A549 (cell line): Measurements from ENCODE around the gene WDR17. TPM values are rescaled to one million over a fixed set of nuclear protein-coding genes. Genes with fewer than 3 reads are reported as not detected.

Source experiments
- ATAC-seq, 2 experiments: fragments of 200-7000 bp in 1 of 2; fragments of >200 bp in 1 of 2; cut with Nextera tagmentation in 1 of 2; cut with Tn5 transposase in 1 of 2; 3 replicates each; pipeline versions ENCODE4 v1.8.0 to v1.9.1; 2018 to 2020; ENCODE audit warnings: mild to moderate bottlenecking in 1 of 2, moderate library complexity in 1 of 2
- CTCF ChIA-PET: fragments of 300-600 bp; sonication (Branson Sonifier 250); formaldehyde crosslinking; extraction: SDS; loops from one replicate; lab custom pipeline; 2021; ENCODE audit warnings: antibody characterized with exemption, inconsistent platforms; lab: Yijun Ruan, JAX
- POLR2A ChIA-PET: fragments of 350-600 bp; formaldehyde crosslinking; extraction: SDS; loops from one replicate; lab custom pipeline; 2021; ENCODE audit warnings: antibody characterized with exemption, inconsistent platforms; lab: Yijun Ruan, JAX
- DNase-seq, 2 experiments: peaks; one replicate each; pipeline versions ENCODE4 v3.0.0 to v3.0.0-alpha.2; 2011 to 2016; ENCODE audit warnings: low read depth in 1 of 2, low spot score in 1 of 2
- FAIRE-seq: peaks from 2 replicates; lab custom pipeline; 2011; peaks lifted over from hg19 to GRCh38; lab: Jason Lieb, UNC
- H3K27ac ChIP-seq, 2 experiments: fragments of >200 bp; sonication (Bioruptor Twin); formaldehyde crosslinking; 3 replicates each; pipeline ENCODE4 v1.5.1; 2016 to 2017
- H3K4me1 ChIP-seq: fragments of >200 bp; sonication (Bioruptor Twin); formaldehyde crosslinking; 3 replicates; pipeline ENCODE4 v1.6.1; 2016
- H3K4me2 ChIP-seq: fragments of >200 bp; sonication (Bioruptor Twin); formaldehyde crosslinking; 3 replicates; pipeline ENCODE4 v1.6.1; 2016
- H3K4me3 ChIP-seq: fragments of >200 bp; sonication (Bioruptor Twin); formaldehyde crosslinking; 3 replicates; pipeline ENCODE4 v1.5.1; 2016
- H3K9me3 ChIP-seq: fragments of >200 bp; sonication (Bioruptor Twin); formaldehyde crosslinking; 3 replicates; pipeline ENCODE4 v1.6.1; 2016
- ATOH8 ChIP-seq: fragments of 250-450 bp; sonication (Bioruptor Pico); IDR thresholded peaks from 2 replicates; pipeline ENCODE4 v1.5.0; 2020; ENCODE audit warnings: low read depth, mild to moderate bottlenecking, moderate library complexity
- BCL3 ChIP-seq: fragments of >200 bp; sonication (Bioruptor Twin); formaldehyde crosslinking; IDR thresholded peaks from 3 replicates; pipeline ENCODE4 v1.6.1; 2016
- CBX8 ChIP-seq: fragments of 200-600 bp; sonication (generic); IDR thresholded peaks from 2 replicates; pipeline ENCODE4 v1.6.1; 2016
- EHF ChIP-seq: fragments of 250-450 bp; sonication (Bioruptor Pico); IDR thresholded peaks from 2 replicates; pipeline ENCODE4 v1.5.0; 2020; ENCODE audit warnings: mild to moderate bottlenecking
- EHMT2 ChIP-seq: fragments of 200-600 bp; sonication (generic); IDR thresholded peaks from 2 replicates; pipeline ENCODE4 v1.6.1; 2016; ENCODE audit warnings: antibody characterized with exemption, low read depth, mild to moderate bottlenecking, moderate library complexity
- ESRRA ChIP-seq: fragments of 150-350 bp; IDR thresholded peaks from 2 replicates; pipeline ENCODE4 v1.6.1; 2014; ENCODE audit warnings: mild to moderate bottlenecking, low read length, borderline replicate concordance
- FOSB ChIP-seq: fragments of 250-450 bp; sonication (Bioruptor Pico); IDR thresholded peaks from 2 replicates; pipeline ENCODE4 v1.5.0; 2020; ENCODE audit warnings: mild to moderate bottlenecking, moderate library complexity
- FOXS1 ChIP-seq: fragments of 250-450 bp; sonication (Bioruptor Pico); IDR thresholded peaks from 2 replicates; pipeline ENCODE4 v1.5.0; 2020; ENCODE audit warnings: mild to moderate bottlenecking, moderate library complexity
- GATA3 ChIP-seq: IDR thresholded peaks from 2 replicates; pipeline ENCODE4 v1.6.1; 2012; ENCODE audit warnings: borderline replicate concordance
- HDAC2 ChIP-seq: fragments of 200-600 bp; sonication (generic); IDR thresholded peaks from 2 replicates; pipeline ENCODE4 v1.6.1; 2016
- HOXB5 ChIP-seq: fragments of 250-450 bp; sonication (Bioruptor Pico); IDR thresholded peaks from 2 replicates; pipeline ENCODE4 v1.5.0; 2020; ENCODE audit warnings: mild to moderate bottlenecking, moderate library complexity
- KDM1A ChIP-seq: fragments of 200-600 bp; sonication (generic); IDR thresholded peaks from 2 replicates; pipeline ENCODE4 v1.6.1; 2016; ENCODE audit warnings: low read depth, mild to moderate bottlenecking
- MAZ ChIP-seq: fragments of 150-350 bp; IDR thresholded peaks from 2 replicates; pipeline ENCODE4 v1.6.1; 2014; ENCODE audit warnings: antibody characterized with exemption, low read depth, low read length, borderline replicate concordance
- POLR2A ChIP-seq: IDR thresholded peaks from 2 replicates; pipeline ENCODE4 v1.6.1; 2012; ENCODE audit warnings: mild to moderate bottlenecking, low read length
- SMC3 ChIP-seq: fragments of >200 bp; sonication (Bioruptor Twin); formaldehyde crosslinking; IDR thresholded peaks from 3 replicates; pipeline ENCODE4 v1.6.1; 2018; ENCODE audit warnings: inconsistent platforms
- SREBF2 ChIP-seq: fragments of 450-650 bp; IDR thresholded peaks from 2 replicates; pipeline ENCODE4 v1.6.1; 2014; ENCODE audit warnings: mild to moderate bottlenecking, moderate library complexity
- TFCP2L1 ChIP-seq: fragments of 250-450 bp; sonication (Bioruptor Pico); IDR thresholded peaks from 2 replicates; pipeline ENCODE4 v1.5.0; 2021; ENCODE audit warnings: mild to moderate bottlenecking
- TP53 ChIP-seq: fragments of 250-450 bp; sonication (Bioruptor Pico); IDR thresholded peaks from 2 replicates; pipeline ENCODE4 v1.5.0; 2021; ENCODE audit warnings: mild to moderate bottlenecking, moderate library complexity
- ZSCAN20 ChIP-seq: fragments of 250-450 bp; sonication (Bioruptor Pico); IDR thresholded peaks from 2 replicates; pipeline ENCODE4 v1.8.0; 2022; ENCODE audit warnings: mild to moderate bottlenecking, moderate library complexity
- WGBS: methylation state at CpG from one replicate; pipeline ENCODE4 v1.1.6; 2017; ENCODE audit errors: missing lambda C conversion rate; 5-methylcytosine and 5-hydroxymethylcytosine counted together
- polyA plus RNA-seq, 4 experiments: library from polyadenylated mRNA; depleted of rRNA in 3 of 4; stranded (reverse); fragments of >200 nt; fragmentation: RNase III in 1 of 4; extraction: RNeasy Plus Mini Kit Qiagen cat#74134 plus additional on column Dnase treatment in 1 of 4; gene quantifications; 2 replicates in 3 of 4; 3 replicates in 1 of 4; pipeline ENCODE4 v1.2.3, GENCODE V29; 2011 to 2017
- TF ChIP-seq, protein P1 (sequence below): IDR thresholded peaks from 2 replicates; pipeline ENCODE4 v1.6.1; 2012
- TF ChIP-seq, protein P2 (sequence below): fragments of >200 bp; sonication (Bioruptor Twin); formaldehyde crosslinking; IDR thresholded peaks from 2 replicates; pipeline ENCODE4 v1.6.1; 2016

WDR17 gene
- polyA plus RNA-seq, 2 of the 4 experiments (the other 2 are of a cell fraction) = 2.1 to 7.5 TPM

DNA sequence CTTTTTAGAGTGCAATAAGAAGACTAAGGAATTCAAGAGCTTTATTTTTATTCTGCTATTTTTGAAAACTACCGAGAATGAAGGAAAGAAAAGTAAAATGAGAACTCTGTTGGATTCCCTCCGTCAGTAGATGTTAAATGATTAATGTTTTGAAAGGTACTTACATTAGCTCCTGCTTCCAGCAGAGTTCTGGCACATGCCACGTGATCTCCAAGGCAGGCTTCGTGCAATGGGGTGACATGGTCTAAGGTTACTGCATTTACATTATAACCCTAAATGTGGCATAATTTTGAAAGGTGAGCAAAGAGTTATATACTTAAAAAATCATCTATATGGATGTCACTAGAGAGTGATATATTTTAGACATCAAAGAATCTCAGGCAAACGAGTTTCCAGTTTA is 156.5 kb downstream of the WDR17 start:
- H3K27ac ChIP-seq = no peak overlapping the region
- CTCF ChIA-PET = no interaction called here
- no peak overlapping the region for H3K4me3 ChIP-seq
- WGBS = 54% methylated on average over 5 of the region's 5 CpGs
- H3K4me2 ChIP-seq = no peak overlapping the region
- DNase-seq = no peak
- H3K9me3 ChIP-seq = no peaks in the 10 kb centered on the region
- TF ChIP-seq EHF (CRISPR knock-in tag) (no peak), GATA3 (no peak), ESRRA (no peak), SMC3 (no peak), EHMT2 (no peak), TFCP2L1 (no peak), FOSB (CRISPR knock-in tag) (no peak), ZSCAN20 (CRISPR knock-in tag) (no peak), ATOH8 (CRISPR knock-in tag) (no peak), SREBF2 (no peak), TP53 (CRISPR knock-in tag) (no peak), POLR2A (no peak)
- TF ChIP-seq, protein P1, sequence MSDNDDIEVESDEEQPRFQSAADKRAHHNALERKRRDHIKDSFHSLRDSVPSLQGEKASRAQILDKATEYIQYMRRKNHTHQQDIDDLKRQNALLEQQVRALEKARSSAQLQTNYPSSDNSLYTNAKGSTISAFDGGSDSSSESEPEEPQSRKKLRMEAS = no peak
- no peaks in the 10 kb centered on the region for H3K4me1 ChIP-seq
- POLR2A ChIA-PET = no interaction called here
- ATAC-seq = no peak
- FAIRE-seq = no peak

- TF ChIP-seq, protein P1 = no peak
- TF ChIP-seq ESRRA = no peak
- TF ChIP-seq HDAC2 = no peak
- no peak for TF ChIP-seq SREBF2
- TF ChIP-seq, protein P2, sequence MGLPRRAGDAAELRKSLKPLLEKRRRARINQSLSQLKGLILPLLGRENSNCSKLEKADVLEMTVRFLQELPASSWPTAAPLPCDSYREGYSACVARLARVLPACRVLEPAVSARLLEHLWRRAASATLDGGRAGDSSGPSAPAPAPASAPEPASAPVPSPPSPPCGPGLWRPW = no peak
- TF ChIP-seq CBX8 = no peak
- no peak for TF ChIP-seq TP53 (CRISPR knock-in tag)
- TF ChIP-seq HOXB5 (CRISPR knock-in tag) = no peak
- TF ChIP-seq KDM1A = no peak
- TF ChIP-seq MAZ = no peak
- TF ChIP-seq BCL3 = no peak
- ATAC-seq = no peak
- ChIA-PET CTCF (interaction anchor here (1.5 kb wide), 1 partner anchor 15 kb away, joined by 3 read pairs; no protein-coding TSS in a partner anchor), POLR2A (no interaction called here)
- H3K4me2 ChIP-seq = no peak overlapping the region
- no peak for DNase-seq
- FAIRE-seq = no peak
- WGBS = 49% methylated on average over 2 of the region's 2 CpGs
- no peak overlapping the region for H3K4me3 ChIP-seq
- no peaks in the 10 kb centered on the region for H3K9me3 ChIP-seq
- H3K4me1 ChIP-seq = no peaks in the 10 kb centered on the region
- no peak overlapping the region for H3K27ac ChIP-seq
These were observed 157.9 kb downstream of the WDR17 start for GRCh38 chr4:176223561-176223960.

DNA sequence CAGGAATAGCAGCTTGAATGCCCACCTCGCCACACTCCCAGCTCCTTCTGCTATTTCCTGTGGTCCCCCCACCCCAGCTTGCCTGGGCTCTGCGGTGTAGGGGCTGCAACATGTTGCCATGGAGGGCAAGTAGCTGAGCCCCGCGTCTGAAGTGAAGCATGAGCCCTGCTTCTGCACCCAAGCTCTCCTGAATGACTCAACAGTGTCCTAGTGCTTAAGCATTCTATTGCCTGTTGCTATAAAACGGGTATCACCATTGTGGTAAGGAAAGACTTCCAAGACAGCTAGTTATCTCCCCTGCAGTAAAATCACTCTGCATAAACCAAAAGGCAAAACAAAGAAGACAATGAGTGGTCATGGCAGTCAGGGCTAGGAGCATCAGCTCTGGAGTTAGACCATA is 161.1 kb downstream of the WDR17 start:
- POLR2A ChIA-PET = no interaction called here

More for the DNA sequence above, 161.1 kb downstream of the WDR17 start:
- CTCF ChIA-PET = no interaction called here
- no peak overlapping the region for H3K4me3 ChIP-seq
- H3K27ac ChIP-seq = no peak overlapping the region
- no peak overlapping the region for H3K4me2 ChIP-seq
- TF ChIP-seq MAZ (no peak), FOXS1 (CRISPR knock-in tag) (no peak)
- WGBS = 41% methylated on average over 5 of the region's 5 CpGs
- no peak for FAIRE-seq
- DNase-seq = no peak
- no peak for ATAC-seq
- H3K9me3 ChIP-seq = no peaks in the 10 kb centered on the region
- no peaks in the 10 kb centered on the region for H3K4me1 ChIP-seq
